HG03354 (cell line): ENCODE measurements around the gene CRTAC1.

Source experiments
- ATAC-seq: cut with Tn5 transposase; IDR thresholded peaks from one replicate; pipeline ENCODE4 v1.9.1; 2021; ENCODE audit warnings: mild to moderate bottlenecking; ENCODE audit not compliant: unreplicated experiment, poor library complexity, severe bottlenecking

The CRTAC1 gene

GRCh38 chr10:98031440-98031839 lies 1.0 kb upstream of the CRTAC1 start:
- ATAC-seq, result no peak

- no peak for ATAC-seq
Measured at GRCh38 chr10:98030991-98031431, 590 bp upstream of the CRTAC1 start.

- ATAC-seq, result no peak
Measured at GRCh38 chr10:98029149-98030092, 1.0 kb downstream of the CRTAC1 start.

GRCh38 chr10:98028168-98028770 lies 2.2 kb downstream of the CRTAC1 start:
- peak; percentile 83 for ATAC-seq

- ATAC-seq, result no peak
Measured at GRCh38 chr10:98023024-98023423, 7.4 kb downstream of the CRTAC1 start.

- ATAC-seq, result no peak
Measured at GRCh38 chr10:98020784-98021183, 9.6 kb downstream of the CRTAC1 start.

- no peak for ATAC-seq
Measured at GRCh38 chr10:98020254-98020653, 10.2 kb downstream of the CRTAC1 start.

GRCh38 chr10:98019784-98020183 lies 10.6 kb downstream of the CRTAC1 start:
- no peak for ATAC-seq

GRCh38 chr10:98016772-98017475 lies 13.5 kb downstream of the CRTAC1 start:
- no peak for ATAC-seq

- ATAC-seq, result no peak
Measured at GRCh38 chr10:98013776-98014175, 16.6 kb downstream of the CRTAC1 start.

GRCh38 chr10:98013122-98013521 lies 17.3 kb downstream of the CRTAC1 start:
- ATAC-seq, result no peak

- no peak for ATAC-seq
Measured at GRCh38 chr10:98012644-98013043, 17.8 kb downstream of the CRTAC1 start.

GRCh38 chr10:98010939-98011685 lies 19.3 kb downstream of the CRTAC1 start:
- no peak for ATAC-seq

GRCh38 chr10:98006266-98006665 lies 24.2 kb downstream of the CRTAC1 start:
- no peak for ATAC-seq

GRCh38 chr10:98001736-98002135 lies 28.7 kb downstream of the CRTAC1 start:
- ATAC-seq, result no peak

- ATAC-seq, result no peak
Measured at GRCh38 chr10:98000346-98000745, 30.1 kb downstream of the CRTAC1 start.

GRCh38 chr10:97999923-98000248 lies 30.5 kb downstream of the CRTAC1 start:
- no peak for ATAC-seq

GRCh38 chr10:97999066-97999922 lies 31.1 kb downstream of the CRTAC1 start:
- no peak for ATAC-seq

- ATAC-seq, result no peak
Measured at GRCh38 chr10:97991871-97992270, 38.5 kb downstream of the CRTAC1 start.
